ENCODE results near the gene PCDHB16.
"Not testable (repeated sequence)": the region's sequence is repeated elsewhere in the genome, so short reads cannot be mapped to it uniquely, and the experiment has no call there.

PCDHB16 gene

DNA sequence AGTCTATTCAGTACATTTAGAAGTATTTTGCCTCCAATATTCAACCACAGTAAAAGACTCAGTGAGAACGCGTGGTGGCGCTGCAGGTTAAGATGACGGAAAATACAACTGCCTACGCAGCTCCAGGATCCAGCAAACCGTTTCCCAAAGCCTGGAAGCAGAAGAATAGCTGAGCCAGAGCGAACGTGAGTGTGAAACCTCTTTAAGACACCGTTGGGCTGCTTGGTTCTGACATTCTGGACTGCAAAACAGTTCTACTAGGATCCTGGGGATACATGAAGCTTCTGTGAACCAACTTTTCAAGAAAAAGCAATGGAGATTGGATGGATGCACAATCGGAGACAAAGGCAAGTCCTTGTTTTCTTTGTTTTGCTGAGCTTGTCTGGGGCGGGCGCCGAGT is at the start of gene PCDHB16:
Gene PCDHB16, plus strand, starts transcription at position 140 of the 400 bp plus-strand sequence. Its CDS starts 173 bp downstream, at position 313.
- no peak for DNase-seq

DNA sequence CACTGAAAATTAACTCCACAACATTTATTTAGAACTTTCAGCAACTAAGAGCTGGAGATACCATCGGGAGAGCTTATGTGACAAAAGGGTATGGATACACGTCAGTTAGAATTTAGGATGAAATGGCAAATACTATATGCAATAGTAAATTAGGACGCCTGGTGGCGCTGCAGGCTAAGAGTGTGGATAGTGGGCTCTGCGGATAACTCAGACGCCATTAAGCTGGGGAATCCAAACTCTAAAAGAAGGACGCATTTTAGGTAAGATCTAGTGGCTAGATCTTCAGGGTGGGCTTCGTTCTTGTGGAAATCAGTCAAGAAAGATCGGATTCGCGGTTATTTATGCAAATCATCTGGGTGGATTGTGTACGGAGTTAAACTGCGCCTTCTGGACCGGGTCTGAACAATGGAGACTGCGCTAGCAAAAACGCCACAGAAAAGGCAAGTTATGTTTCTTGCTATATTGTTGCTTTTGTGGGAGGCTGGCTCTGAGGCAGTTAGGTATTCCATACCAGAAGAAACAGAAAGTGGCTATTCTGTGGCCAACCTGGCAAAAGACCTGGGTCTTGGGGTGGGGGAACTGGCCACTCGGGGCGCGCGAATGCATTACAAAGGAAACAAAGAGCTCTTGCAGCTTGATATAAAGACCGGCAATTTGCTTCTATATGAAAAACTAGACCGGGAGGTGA is 47.0 kb upstream of the PCDHB16 start, which contains the start of gene PCDHB5:
Gene PCDHB5, plus strand, starts transcription at position 177 of the 688 bp plus-strand sequence. Its CDS starts 229 bp downstream, at position 406.
- no peak for DNase-seq

GRCh38 chr5:141135718-141136266 is 46.4 kb upstream of the PCDHB16 start:
- DNase-seq, result no peak

- not testable (repeated sequence) for DNase-seq
Measured at GRCh38 chr5:141137346-141137745, 44.8 kb upstream of the PCDHB16 start.

- DNase-seq, result no peak
Measured at GRCh38 chr5:141149812-141150211, 32.4 kb upstream of the PCDHB16 start, which contains the start of gene PCDHB6. Gene PCDHB6, plus strand, starts transcription at chr5:141150057. Its CDS starts 201 bp downstream, at chr5:141150258.

DNA sequence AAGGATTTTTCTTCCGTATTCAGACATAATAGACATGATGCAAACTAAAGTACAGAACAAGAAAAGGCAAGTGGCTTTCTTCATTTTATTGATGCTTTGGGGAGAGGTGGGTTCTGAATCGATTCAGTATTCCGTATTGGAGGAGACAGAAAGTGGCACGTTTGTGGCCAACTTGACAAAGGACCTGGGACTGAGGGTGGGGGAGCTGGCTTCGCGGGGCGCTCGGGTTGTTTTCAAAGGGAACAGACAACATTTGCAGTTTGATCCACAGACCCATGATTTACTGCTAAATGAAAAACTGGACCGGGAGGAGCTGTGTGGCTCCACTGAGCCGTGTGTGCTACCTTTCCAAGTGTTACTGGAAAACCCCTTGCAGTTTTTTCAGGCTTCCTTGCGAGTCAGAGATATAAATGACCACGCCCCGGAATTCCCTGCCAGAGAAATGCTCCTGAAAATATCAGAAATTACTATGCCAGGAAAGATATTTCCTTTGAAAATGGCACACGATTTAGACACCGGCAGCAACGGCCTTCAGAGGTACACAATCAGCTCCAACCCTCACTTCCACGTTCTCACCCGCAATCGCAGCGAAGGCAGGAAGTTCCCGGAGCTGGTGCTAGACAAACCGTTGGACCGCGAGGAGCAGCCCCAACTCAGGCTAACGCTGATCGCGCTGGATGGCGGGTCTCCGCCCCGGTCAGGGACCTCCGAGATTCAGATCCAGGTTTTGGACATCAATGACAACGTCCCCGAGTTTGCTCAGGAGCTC is 31.8 kb upstream of the PCDHB16 start:
- DNase-seq, result no peak

DNA sequence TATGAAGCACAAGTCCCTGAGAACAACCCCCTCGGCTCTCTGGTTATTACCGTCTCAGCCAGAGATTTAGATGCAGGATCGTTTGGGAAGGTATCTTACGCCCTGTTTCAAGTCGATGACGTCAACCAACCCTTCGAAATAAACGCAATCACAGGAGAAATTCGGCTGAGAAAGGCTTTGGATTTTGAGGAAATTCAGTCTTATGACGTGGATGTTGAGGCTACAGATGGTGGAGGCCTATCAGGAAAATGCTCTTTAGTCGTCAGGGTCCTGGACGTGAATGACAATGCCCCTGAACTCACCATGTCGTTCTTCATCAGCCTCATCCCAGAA is 31.2 kb upstream of the PCDHB16 start:
- DNase-seq, result no peak

GRCh38 chr5:141151632-141152031 is 30.6 kb upstream of the PCDHB16 start:
- not testable (repeated sequence) for DNase-seq

- not testable (repeated sequence) for DNase-seq
Measured at GRCh38 chr5:141152096-141152495, 30.1 kb upstream of the PCDHB16 start.

- DNase-seq, result no peak
Measured at GRCh38 chr5:141155540-141156374, 26.4 kb upstream of the PCDHB16 start.

DNA sequence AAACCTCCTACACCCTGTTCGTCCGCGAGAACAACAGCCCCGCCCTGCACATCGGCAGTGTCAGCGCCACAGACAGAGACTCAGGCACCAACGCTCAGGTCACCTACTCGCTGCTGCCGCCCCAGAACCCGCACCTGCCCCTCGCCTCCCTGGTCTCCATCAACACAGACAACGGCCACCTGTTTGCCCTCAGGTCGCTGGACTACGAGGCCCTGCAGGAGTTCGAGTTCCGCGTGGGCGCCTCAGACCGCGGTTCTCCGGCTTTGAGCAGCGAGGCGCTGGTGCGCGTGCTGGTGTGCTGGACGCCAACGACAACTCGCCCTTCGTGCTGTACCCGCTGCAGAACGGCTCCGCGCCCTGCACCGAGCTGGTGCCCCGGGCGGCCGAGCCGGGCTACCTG is 24.8 kb upstream of the PCDHB16 start:
- not testable (repeated sequence) for DNase-seq

- DNase-seq, result not testable (repeated sequence)
Measured at GRCh38 chr5:141157901-141158300, 24.3 kb upstream of the PCDHB16 start.

- DNase-seq, result peak in 1 of 2 experiments; percentile 6
Measured at GRCh38 chr5:141172381-141173204, 9.6 kb upstream of the PCDHB16 start, which contains the start of gene PCDHB7. Gene PCDHB7, plus strand, starts transcription at chr5:141172644. Its CDS starts 192 bp downstream, at chr5:141172836.

- DNase-seq, result not testable (repeated sequence)
Measured at GRCh38 chr5:141174291-141175104, 7.7 kb upstream of the PCDHB16 start.

DNA sequence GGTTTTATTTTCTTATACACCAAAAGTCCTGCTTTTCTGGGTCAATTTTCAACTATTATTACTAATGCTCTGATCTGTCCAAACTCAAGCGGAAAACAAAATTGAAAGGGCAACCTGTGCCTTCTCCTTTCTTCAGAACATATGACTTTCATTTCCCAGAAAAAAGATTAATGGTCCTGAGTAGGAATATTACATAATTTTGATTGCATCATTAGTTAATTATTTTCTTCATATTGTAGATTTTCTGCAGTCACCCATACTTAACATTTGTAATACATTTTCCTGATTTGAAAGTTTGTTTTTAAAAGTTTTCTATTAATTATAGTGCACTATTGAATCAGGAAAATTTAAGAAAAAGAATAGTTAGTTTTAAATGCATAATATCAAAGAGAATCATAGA is 6.3 kb upstream of the PCDHB16 start:
- no peak for DNase-seq

DNA sequence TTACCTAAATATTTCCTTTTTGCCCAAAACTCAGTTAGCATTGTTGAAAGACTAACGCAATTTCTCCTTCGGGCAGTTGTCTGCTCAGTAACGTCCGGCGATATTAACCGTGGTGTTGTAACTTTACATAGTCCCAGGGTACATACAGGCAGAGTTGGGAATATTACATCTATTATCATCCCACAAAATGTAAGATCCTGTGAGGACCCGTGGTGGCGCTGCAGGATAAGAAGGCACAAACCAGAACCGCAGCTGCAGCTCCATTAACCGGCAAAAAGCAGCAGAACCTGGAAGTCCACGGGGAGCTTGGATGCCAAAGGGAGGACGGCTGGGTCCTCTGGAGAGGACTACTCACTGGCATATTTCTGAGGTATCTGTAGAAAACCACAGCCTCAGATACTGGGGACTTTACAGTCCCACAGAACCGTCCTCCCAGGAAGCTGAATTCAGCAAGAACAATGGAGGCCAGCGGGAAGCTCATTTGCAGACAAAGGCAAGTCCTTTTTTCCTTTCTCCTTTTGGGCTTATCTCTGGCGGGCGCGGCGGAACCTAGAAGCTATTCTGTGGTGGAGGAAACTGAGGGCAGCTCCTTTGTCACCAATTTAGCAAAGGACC is 4.5 kb upstream of the PCDHB16 start, which contains the start of gene PCDHB8:
Gene PCDHB8, plus strand, starts transcription at position 214 of the 615 bp plus-strand sequence. Its CDS starts 245 bp downstream, at position 459.
- DNase-seq, result not testable (repeated sequence)

- not testable (repeated sequence) for DNase-seq
Measured at GRCh38 chr5:141179371-141179770, 2.8 kb upstream of the PCDHB16 start.

GRCh38 chr5:141179876-141180275 is 2.3 kb upstream of the PCDHB16 start:
- not testable (repeated sequence) for DNase-seq

- no peak for DNase-seq
Measured at GRCh38 chr5:141180313-141180712, 1.9 kb upstream of the PCDHB16 start.
